PFSK-1 (cell line): ENCODE data around the gene CNNM3.

Experiments
- POLR2AphosphoS5 ChIP-seq: IDR thresholded peaks from 2 replicates; pipeline ENCODE4 v1.6.1; 2012; ENCODE audit warnings: low read depth, mild to moderate bottlenecking, control low read depth, low read length, moderate library complexity
- SIN3A ChIP-seq: IDR thresholded peaks from 2 replicates; pipeline ENCODE4 v1.6.1; 2012; ENCODE audit warnings: mild to moderate bottlenecking, low read length, moderate library complexity, borderline replicate concordance; ENCODE audit not compliant: insufficient read depth
- TAF1 ChIP-seq: IDR thresholded peaks from 2 replicates; pipeline ENCODE4 v1.6.1; 2012; ENCODE audit warnings: low read length, control low read depth, borderline replicate concordance; ENCODE audit not compliant: insufficient read depth
- TF ChIP-seq, protein P1 (sequence below), 2 experiments: IDR thresholded peaks; 2 replicates each; pipeline versions ENCODE4 v1.6.1 to v1.8.0; 2011 to 2012; ENCODE audit warnings: low read depth in 2 of 2, low read length in 2 of 2, control low read depth in 1 of 2, inconsistent platforms in 1 of 2, mild to moderate bottlenecking in 1 of 2, moderate library complexity in 1 of 2; ENCODE audit not compliant: insufficient read depth in 1 of 2

DNA sequence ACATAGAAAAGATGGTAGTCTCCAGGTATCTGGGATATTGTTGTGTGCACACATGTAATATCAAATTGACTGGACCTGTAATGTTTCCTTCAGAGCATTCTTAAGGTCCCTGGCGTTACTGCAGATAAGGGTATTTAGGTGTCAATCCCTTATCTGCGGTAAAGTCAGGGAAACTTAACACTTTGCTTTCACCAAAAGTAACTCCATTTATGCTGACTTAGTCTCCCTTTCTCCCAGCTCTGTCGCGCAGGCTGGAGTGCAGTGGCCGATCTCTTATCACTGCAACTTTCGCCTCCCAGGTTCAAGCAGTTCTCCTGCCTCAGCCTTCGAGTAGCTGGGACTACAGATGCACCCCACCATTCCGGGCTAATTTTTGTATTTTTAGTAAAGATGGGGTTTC lies 1.8 kb downstream of the CNNM3 start:
- no peak for TF ChIP-seq POLR2AphosphoS5
- no peak for TF ChIP-seq TAF1
- no peak for TF ChIP-seq SIN3A
- TF ChIP-seq, protein P1, sequence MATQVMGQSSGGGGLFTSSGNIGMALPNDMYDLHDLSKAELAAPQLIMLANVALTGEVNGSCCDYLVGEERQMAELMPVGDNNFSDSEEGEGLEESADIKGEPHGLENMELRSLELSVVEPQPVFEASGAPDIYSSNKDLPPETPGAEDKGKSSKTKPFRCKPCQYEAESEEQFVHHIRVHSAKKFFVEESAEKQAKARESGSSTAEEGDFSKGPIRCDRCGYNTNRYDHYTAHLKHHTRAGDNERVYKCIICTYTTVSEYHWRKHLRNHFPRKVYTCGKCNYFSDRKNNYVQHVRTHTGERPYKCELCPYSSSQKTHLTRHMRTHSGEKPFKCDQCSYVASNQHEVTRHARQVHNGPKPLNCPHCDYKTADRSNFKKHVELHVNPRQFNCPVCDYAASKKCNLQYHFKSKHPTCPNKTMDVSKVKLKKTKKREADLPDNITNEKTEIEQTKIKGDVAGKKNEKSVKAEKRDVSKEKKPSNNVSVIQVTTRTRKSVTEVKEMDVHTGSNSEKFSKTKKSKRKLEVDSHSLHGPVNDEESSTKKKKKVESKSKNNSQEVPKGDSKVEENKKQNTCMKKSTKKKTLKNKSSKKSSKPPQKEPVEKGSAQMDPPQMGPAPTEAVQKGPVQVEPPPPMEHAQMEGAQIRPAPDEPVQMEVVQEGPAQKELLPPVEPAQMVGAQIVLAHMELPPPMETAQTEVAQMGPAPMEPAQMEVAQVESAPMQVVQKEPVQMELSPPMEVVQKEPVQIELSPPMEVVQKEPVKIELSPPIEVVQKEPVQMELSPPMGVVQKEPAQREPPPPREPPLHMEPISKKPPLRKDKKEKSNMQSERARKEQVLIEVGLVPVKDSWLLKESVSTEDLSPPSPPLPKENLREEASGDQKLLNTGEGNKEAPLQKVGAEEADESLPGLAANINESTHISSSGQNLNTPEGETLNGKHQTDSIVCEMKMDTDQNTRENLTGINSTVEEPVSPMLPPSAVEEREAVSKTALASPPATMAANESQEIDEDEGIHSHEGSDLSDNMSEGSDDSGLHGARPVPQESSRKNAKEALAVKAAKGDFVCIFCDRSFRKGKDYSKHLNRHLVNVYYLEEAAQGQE (IDR thresholded peaks at IDR 0.05; ENCODE audit: insufficient read depth in 1 of 2, low read depth in 2 of 2, low read length in 2 of 2): no peak
